ENCODE measurements around the gene SLC7A6.

DNA sequence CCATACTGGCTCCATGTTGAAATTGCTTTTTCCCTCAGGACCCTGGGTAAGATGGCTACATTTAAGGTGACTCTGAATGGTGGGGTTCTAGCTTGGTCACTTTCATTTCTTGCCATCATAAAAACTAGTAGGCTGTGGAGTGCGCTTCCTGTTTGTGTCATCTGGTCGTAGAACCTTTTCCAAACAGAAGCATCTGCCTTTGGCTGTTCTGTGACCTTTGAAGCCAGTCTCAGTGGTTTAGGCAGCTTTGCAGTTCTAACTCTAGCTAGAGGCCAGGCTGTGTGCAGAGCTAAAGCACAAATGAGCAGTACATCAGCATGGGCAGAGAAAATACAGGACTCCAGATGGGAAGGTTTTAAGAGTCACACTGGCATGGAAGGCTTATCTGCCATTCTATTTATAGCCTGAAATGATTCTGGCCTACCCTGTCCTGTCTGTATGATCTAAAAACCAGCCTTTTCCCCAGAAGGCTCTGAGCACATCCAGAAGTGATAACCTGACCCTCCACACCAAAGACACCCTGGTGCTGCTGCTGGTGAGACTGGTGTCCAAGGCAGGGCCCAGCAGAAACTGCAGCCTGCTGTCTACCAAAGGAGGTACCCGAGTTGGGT lies 37.0 kb upstream of the SLC7A6 start:
- no peak for TF ChIP-seq EP300 (IDR thresholded peaks at IDR 0.05)
- TF ChIP-seq, protein P1, sequence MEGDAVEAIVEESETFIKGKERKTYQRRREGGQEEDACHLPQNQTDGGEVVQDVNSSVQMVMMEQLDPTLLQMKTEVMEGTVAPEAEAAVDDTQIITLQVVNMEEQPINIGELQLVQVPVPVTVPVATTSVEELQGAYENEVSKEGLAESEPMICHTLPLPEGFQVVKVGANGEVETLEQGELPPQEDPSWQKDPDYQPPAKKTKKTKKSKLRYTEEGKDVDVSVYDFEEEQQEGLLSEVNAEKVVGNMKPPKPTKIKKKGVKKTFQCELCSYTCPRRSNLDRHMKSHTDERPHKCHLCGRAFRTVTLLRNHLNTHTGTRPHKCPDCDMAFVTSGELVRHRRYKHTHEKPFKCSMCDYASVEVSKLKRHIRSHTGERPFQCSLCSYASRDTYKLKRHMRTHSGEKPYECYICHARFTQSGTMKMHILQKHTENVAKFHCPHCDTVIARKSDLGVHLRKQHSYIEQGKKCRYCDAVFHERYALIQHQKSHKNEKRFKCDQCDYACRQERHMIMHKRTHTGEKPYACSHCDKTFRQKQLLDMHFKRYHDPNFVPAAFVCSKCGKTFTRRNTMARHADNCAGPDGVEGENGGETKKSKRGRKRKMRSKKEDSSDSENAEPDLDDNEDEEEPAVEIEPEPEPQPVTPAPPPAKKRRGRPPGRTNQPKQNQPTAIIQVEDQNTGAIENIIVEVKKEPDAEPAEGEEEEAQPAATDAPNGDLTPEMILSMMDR (IDR thresholded peaks at IDR 0.05), result no peak
